HG03342 (cell line): ENCODE results near the gene PBXIP1.

Source experiments
- ATAC-seq: cut with Tn5 transposase; IDR thresholded peaks from one replicate; pipeline ENCODE4 v1.9.1; 2021; ENCODE audit warnings: mild to moderate bottlenecking, moderate library complexity; ENCODE audit not compliant: unreplicated experiment

PBXIP1 gene

GRCh38 chr1:154959426-154959780 lies 3.5 kb upstream of the PBXIP1 start:
- no peak for ATAC-seq

GRCh38 chr1:154958681-154959425 lies 3.0 kb upstream of the PBXIP1 start:
- ATAC-seq = no peak

- ATAC-seq = no peak
Measured at GRCh38 chr1:154958036-154958435, 2.1 kb upstream of the PBXIP1 start.

GRCh38 chr1:154957091-154957657 lies 1.3 kb upstream of the PBXIP1 start:
- no peak for ATAC-seq

- no peak for ATAC-seq
Measured at GRCh38 chr1:154956544-154956941, 644 bp upstream of the PBXIP1 start.

- ATAC-seq = peak; percentile 62
Measured at GRCh38 chr1:154955039-154955717, 721 bp downstream of the PBXIP1 start.

GRCh38 chr1:154954541-154954940 lies 1.4 kb downstream of the PBXIP1 start:
- ATAC-seq = no peak

GRCh38 chr1:154953611-154954038 lies 2.3 kb downstream of the PBXIP1 start:
- no peak for ATAC-seq

- ATAC-seq = no peak
Measured at GRCh38 chr1:154952664-154953063, 3.2 kb downstream of the PBXIP1 start.

- no peak for ATAC-seq
Measured at GRCh38 chr1:154951901-154952657, 3.8 kb downstream of the PBXIP1 start.

GRCh38 chr1:154948079-154948478 lies 7.8 kb downstream of the PBXIP1 start:
- ATAC-seq = no peak

GRCh38 chr1:154945962-154946850 lies 9.7 kb downstream of the PBXIP1 start:
- ATAC-seq = no peak

GRCh38 chr1:154945160-154945961 lies 10.5 kb downstream of the PBXIP1 start:
- ATAC-seq = no peak

GRCh38 chr1:154944401-154945159 lies 11.3 kb downstream of the PBXIP1 start:
- ATAC-seq = no peak

- no peak for ATAC-seq
Measured at GRCh38 chr1:154943649-154944400, 12.1 kb downstream of the PBXIP1 start.

- no peak for ATAC-seq
Measured at GRCh38 chr1:154941333-154942013, 14.4 kb downstream of the PBXIP1 start.

- no peak for ATAC-seq
Measured at GRCh38 chr1:154940651-154941194, 15.2 kb downstream of the PBXIP1 start.
